HG02588 (cell line): Measurements from ENCODE around the gene PLEKHA1.

Source experiments
- ATAC-seq: cut with Tn5 transposase; IDR thresholded peaks from one replicate; pipeline ENCODE4 v1.9.1; 2021; ENCODE audit warnings: mild to moderate bottlenecking, moderate library complexity; ENCODE audit not compliant: unreplicated experiment

PLEKHA1 gene

GRCh38 chr10:122346326-122346950 lies 28.1 kb upstream of the PLEKHA1 start:
- no peak for ATAC-seq

GRCh38 chr10:122347170-122347841 lies 27.2 kb upstream of the PLEKHA1 start:
- ATAC-seq: no peak

DNA sequence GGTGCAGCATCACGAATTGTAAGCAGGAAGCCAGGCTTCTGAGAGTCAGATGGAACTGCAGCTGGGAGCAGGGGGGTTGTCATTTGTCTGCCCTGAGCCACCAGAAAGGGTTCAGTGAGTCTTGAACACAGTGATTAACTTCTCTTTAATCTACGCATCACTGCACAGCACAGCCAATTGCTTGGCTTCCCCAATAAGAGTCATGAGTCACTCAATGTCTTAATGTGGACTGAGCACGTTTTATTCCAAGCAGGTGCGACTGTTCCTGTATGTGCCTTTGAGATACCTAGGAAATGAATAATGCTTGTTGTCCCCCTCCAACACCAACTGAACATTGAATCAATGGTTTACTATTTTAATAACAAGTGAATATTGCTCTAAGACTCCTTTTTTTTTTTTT lies 26.0 kb upstream of the PLEKHA1 start:
- ATAC-seq: no peak

DNA sequence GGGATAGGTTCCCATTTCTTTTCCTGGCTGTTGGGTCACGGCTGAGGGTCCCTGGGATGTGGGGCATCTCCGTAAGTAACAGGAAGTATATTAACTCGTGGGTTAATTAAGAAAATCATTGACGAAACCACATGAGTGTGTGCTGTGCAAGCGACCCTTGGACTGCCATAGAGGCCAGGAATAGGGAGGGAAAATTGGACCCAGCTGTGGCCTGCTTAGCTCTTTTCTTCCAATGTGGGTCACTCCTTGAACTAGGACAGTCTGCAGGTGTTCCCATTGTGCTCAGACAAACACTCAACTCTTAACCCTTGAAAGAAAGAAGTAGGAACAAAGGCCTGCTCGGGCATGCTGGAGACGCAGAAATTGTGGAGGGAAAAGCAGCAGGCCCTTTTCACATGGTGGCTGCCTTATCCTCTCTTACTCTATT lies 25.6 kb upstream of the PLEKHA1 start:
- no peak for ATAC-seq

DNA sequence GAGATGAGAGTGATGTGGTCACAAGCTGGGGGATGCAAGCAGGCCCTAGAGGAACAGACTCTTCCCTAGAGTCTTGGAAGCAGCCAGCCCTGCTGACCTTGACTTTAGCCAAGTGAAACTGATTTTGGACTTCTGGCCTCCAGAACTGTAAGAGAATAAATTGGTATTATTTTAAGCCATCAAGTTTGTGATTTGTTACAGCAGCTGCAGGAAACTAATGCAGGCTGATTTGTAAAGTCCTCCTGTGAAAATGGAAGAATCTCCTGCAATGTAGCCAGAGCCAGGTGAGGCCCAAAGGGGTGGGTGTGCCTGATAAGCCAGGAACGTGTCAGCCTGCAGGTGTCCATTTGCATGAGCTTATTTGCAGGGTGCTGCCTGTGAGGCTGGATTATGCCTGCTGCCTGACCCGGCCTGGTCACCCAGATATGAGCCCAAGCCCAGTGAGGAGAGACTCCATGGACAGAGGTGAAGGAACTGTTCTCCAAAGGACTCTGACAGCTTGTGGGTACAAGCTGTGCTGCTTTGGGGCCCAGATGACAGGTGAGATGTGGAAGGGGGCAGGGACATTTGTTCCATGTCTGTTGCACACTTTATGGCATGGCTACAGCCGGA lies 24.6 kb upstream of the PLEKHA1 start:
- no peak for ATAC-seq

DNA sequence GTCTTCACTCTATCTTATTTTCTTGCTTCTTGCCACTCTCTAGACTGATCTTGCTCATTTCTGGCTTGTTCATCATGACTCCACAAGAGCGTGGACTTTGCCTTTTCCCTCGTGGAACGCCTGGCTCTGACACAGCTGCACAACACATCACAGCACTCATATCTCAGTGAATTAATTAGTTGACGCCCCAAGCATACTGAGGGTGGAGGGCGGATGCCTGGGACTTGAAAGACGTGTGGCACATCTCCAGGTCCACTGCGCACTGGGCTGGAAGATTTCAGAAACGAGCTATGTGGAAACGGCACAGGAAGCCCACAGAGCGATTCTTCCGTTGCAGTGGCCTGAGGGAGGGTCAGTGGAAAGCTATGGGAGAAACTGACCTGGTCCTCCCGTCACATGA lies 23.6 kb upstream of the PLEKHA1 start:
- no peak for ATAC-seq

DNA sequence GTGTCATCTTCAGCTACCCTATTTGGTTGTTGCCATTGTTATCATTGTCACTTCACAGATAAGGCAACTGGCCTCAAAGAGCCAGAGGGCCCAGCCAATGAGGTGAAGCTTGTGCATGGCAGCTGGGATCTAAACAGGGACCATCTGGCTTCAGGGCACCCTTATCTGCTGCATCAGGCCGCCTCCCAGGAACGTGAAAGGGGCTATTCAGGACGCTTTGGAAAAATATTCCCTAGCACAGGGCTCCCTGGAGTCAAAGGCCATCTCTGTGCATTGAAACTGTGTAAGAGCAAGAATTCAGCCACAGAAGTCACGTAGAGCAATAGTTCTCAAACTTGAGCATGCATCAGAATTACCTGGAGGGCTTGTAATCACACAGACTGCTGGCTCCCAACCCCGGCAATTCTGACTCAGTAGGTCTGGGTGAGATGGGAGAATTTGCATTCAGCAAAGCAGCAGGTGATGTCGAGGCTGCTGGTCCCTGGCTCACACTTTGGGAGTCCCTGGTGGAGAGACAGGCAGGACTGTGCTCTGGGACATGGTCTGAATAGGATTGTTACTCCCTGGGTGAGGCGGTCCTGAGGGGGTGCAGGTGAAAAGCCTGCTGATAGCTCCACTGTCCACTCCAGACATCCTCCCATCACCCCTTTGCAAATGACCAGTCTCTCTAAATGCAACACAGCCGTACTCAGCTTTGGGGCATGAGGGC lies 21.5 kb upstream of the PLEKHA1 start:
- no peak for ATAC-seq

DNA sequence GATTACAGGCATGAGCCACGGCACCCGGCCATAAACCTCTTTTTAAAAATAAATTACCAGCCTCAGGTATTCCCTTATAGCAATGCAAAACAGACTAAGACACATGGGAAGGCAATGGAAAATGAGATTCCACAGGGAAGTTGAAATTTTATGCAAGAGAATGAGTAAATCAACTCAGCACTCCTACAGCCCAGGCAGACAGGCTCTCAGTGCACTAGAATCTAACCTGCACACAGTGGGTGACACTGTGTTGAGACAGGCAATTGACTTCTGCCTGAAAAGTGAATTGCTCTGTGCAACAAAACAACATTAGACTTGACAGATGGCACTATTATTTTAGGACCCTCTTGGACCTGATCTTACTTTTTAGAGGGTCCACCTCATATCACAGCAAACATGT lies 20.1 kb upstream of the PLEKHA1 start:
- ATAC-seq: no peak

DNA sequence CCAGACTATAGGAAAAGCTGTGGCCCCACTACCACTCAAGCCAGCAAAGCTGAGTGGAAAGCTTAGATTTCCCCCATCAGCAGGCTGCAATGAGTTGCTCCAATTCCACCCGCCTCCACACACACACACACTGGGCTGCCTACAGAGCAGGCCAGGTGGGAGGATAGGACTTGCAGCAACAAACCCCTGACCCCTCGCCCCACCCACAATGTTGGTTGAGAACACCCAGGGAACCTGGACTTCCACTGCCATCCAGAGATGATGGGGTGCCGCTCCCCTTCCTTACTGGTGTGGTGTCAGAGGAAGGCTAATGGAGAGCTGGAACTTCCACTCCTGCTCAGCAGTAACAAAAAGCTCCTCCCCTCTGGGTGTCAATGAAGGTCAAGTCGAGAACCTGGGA lies 16.8 kb upstream of the PLEKHA1 start:
- no peak for ATAC-seq

DNA sequence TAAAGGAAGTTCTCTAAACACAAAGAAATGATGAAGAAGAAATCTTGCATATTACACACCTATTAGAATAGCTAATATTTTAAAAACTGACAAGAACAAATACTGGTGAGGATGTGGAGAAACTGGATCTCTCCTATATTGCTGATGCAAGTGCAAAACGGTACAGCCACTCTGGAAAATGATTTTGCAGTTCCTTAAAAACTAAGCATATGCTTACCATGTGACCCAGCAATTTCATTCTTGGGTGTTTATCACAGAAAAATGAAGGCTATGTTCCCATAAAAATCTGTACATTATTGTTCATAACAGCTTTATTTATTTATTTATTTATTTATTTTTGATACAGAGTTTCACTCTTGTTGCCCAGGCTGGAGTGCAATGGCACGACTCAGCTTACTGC lies 14.9 kb upstream of the PLEKHA1 start:
- ATAC-seq: no peak

- no peak for ATAC-seq
These were observed 13.5 kb upstream of the PLEKHA1 start for GRCh38 chr10:122361046-122361445.

DNA sequence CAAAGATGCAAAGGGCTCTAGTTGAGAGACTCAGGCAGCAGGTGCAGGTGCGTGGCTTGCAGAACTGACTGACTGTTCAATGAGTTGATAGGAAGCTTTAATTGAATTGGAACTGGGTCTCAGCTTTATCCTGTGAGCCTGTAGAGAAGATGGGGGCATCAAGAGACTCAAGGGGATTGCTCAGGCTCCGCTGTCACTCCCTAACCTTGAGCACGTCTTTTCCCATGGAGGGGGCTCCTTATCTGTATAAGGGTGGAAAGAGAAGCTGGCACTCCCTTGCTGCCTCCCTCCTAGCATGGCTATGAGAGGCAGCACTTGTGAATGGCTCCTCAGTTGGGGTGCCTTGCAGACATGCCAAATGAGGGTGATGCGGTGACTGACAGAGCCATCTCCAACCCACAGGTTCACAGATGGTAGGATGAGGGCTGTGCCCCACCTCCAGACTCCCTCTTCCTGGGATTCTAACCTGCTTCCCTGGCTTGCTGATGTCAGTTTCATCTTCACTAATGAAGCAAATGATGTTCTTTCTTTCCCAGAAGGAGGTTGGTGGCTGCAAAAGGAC lies 12.4 kb upstream of the PLEKHA1 start:
- no peak for ATAC-seq

DNA sequence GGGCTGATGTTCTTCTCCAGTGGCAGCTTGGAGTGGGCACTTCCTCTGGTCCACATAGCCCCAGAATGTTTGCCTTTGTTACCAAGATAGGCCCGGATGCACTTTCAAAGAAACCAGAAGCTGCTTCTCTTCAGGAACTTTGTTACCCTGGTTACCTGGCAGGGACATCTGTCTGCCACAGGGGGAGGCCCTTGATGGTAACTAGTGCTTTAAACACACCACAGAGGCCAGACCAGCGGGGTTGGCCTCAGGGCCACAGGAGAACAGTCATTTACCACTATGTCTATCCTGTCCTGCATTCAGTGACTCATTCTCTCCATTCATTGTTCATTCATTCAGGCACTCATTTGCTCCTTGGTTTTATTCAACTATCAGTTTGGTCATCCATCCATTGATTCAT lies 11.9 kb upstream of the PLEKHA1 start:
- no peak for ATAC-seq

DNA sequence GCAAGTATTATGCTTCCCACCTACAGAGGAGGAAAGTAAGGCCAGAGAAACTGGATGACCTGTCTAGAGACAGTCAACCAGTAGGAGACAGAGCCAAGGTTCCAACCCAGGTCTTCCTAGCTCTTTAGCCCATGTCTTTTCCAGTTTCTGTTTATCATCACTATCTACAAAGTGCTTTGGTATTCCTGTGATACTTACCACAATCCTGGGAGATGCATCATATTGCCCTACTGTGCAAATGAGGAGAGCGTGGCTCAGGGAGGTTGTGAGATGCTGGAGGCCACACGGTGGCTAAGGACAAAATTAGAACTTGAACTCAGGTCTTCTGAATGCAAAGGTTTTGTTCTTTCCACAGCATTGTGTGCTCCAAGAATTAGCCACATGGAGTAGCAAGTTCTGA lies 11.2 kb upstream of the PLEKHA1 start:
- ATAC-seq: no peak

DNA sequence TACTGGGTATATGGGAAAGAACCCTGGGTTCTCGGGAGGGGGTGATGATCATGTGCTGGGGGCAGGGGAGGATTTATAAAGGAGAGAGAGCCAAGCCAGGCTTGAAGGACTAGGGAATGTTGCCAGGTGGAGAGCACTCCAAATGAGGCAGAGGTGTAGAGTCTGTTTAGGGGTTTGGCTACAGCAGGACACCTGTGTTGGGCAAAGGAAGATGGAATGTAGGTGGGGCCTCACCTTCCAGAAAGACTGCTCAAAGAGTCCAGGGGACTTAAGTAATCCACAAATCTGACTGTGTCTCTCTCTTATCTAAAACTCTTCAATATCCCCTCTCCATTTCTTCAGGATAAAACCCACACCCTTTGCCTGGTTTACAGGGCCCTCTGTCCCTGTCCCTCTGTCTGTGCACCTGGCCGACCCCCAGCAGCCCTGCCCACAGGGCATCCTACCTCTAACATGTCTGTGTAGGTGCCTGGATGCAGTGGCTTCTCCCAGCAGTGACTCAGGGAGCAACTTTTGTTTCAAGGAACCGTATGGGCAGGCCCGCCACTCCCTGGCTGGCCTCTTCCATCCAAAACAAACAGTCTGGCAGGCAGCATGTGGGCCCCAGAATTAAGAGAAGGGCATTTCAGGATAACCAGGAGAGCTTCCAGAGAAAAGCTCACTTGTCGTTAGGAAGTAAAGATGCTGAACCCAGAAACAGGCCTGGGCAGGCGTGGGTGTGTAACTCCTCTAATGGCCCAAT lies 10.6 kb upstream of the PLEKHA1 start:
- ATAC-seq: no peak

- ATAC-seq: no peak
These were observed 5.8 kb upstream of the PLEKHA1 start for GRCh38 chr10:122368502-122369254.

- ATAC-seq: no peak
These were observed 1.4 kb upstream of the PLEKHA1 start for GRCh38 chr10:122373108-122373507.

DNA sequence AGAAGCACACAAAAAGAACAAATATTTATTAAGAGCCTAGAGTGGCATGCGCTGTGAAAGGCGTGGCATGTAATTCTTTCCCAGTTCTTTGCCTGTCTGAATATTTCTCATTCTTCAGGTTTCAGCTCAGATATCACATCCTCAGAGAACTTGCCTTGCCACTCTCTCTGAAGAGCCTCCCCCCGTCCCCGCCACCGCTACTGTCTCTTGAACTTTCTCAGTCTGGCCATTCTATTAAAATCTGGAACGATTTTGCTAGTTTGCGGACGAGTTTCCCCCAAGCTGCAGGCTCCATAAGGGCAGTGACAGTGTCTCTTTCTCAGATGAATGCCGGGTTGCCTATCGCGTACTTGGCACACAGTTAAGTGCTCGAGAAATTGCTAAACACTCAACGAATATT lies 787 bp upstream of the PLEKHA1 start:
- no peak for ATAC-seq

DNA sequence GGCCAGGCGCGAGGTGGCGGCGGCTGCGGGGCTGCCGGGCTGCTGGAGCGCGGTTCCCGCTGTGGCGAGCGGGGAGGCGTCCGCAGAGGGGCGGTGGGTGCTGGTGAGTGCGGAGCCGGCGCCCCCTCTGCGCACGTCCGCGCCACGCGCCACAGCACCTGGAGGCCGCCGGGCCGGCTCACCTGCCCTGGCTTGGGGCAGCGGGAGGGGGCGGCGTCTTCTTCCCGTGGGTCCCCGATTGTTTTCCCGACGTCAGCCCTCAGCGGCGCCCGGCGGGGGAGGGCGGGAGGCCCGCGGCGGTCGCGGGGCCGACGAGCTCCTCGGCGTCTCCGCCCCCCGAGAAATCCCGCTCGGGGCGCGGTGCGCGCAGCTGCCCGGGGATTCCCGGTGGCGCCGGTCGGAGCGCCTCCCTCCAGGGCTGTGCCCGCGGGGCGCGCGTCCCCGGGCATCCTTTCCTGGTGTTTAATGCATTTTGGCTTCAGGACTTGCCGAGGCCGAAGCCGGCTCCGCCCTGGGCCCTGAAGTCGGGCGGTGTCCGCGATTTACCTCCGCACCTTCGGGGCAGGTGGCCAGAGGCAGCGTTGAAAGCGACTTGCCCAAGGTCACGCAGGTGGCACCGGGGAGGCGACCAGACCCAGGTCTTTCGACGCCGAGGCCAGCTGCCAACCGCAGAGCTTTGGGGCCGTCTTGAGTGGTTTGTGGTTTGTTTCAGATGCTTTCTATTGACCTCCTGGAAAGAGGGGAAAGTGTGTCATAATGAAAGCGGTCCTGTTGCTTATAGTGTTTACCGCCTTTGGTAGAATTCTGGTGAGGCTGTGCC lies 561 bp downstream of the PLEKHA1 start:
- peak; percentile 52 for ATAC-seq
